Esophagus (tissue), 2 donors: ENCODE results near the gene HLA-DRB1. TPM values are rescaled to one million over a fixed set of nuclear protein-coding genes. Genes with fewer than 3 reads are reported as not detected.
"Not testable (repeated sequence)": the region's sequence is repeated elsewhere in the genome, so short reads cannot be mapped to it uniquely, and the experiment has no call there.

Experiments used
- H3K27ac ChIP-seq, 2 donors: one replicate each; pipeline ENCODE4 v1.5.1; 2013; ENCODE audit warnings: low read depth in 2 of 2, mild to moderate bottlenecking in 2 of 2, inconsistent platforms in 1 of 2, low read length in 1 of 2, moderate library complexity in 1 of 2
- H3K27me3 ChIP-seq, 2 donors: one replicate each; pipeline ENCODE4 v1.6.1; 2013; ENCODE audit warnings: low read length in 2 of 2, control low read depth in 1 of 2, mild to moderate bottlenecking in 1 of 2; ENCODE audit not compliant: insufficient read depth in 2 of 2, control insufficient read depth in 1 of 2
- H3K36me3 ChIP-seq, 2 donors: one replicate each; pipeline ENCODE4 v1.6.1; 2013; ENCODE audit warnings: low read length in 1 of 2; ENCODE audit not compliant: control insufficient read depth in 2 of 2, insufficient read depth in 2 of 2
- H3K4me1 ChIP-seq, 2 donors: one replicate each; pipeline ENCODE4 v1.6.1; 2013; ENCODE audit warnings: low read length in 1 of 2; ENCODE audit not compliant: control insufficient read depth in 2 of 2, insufficient read depth in 2 of 2
- H3K4me3 ChIP-seq, 2 donors: one replicate each; pipeline ENCODE4 v1.5.1; 2013; ENCODE audit warnings: low read length in 2 of 2, mild to moderate bottlenecking in 2 of 2, low read depth in 1 of 2, moderate library complexity in 1 of 2
- H3K9me3 ChIP-seq, 2 donors: one replicate each; pipeline ENCODE4 v1.6.1; 2013; ENCODE audit warnings: mild to moderate bottlenecking in 2 of 2, low read depth in 1 of 2, low read length in 1 of 2, moderate library complexity in 1 of 2; ENCODE audit not compliant: control insufficient read depth in 2 of 2, insufficient read depth in 1 of 2
- WGBS, 2 donors: extraction: QIAGEN DNeasy Blood & Tissue Kit; methylation state at CpG; one replicate each; pipeline ENCODE4 v1.1.7; 2013; 5-methylcytosine and 5-hydroxymethylcytosine counted together
- polyA plus RNA-seq, 2 donors: library from polyadenylated mRNA; stranded (reverse); fragments of 200-250 nt; gene quantifications; one replicate each; pipeline ENCODE4 v1.2.3, GENCODE V29; 2013
- donor health status: healthy with polysubstance abuse.
- donor health status: Bipolar disorder and iron deficiency.

Gene HLA-DRB1
- 10 to 100 TPM in 1 of 2 donors, 1 to 10 TPM in 1; 7.7 to 40.3 TPM for polyA plus RNA-seq

GRCh38 chr6:32589596-32590449, at the start of gene HLA-DRB1:
Gene HLA-DRB1, minus strand, starts transcription at chr6:32589848. Its CDS starts 106 bp downstream, at chr6:32589742.
- Histone ChIP-seq H3K36me3 (no peaks in the 10 kb centered on the region), H3K27me3 (no peaks in the 10 kb centered on the region), H3K4me3 (no peak within 1 kb of the TSS), H3K4me1 (no peaks in the 10 kb centered on the region), H3K9me3 (no peaks in the 10 kb centered on the region), H3K27ac (no peak within 1 kb of the TSS)
- WGBS, 2 donors = 18 to 31% methylated on average over 9 of the region's 9 CpGs

- Histone ChIP-seq H3K4me1 (no peaks in the 10 kb centered on the region), H3K9me3 (no peaks in the 10 kb centered on the region), H3K36me3 (no peaks in the 10 kb centered on the region), H3K4me3 (no peak overlapping the region), H3K27ac (no peak overlapping the region), H3K27me3 (peaks cover 0 to 2% of the 10 kb centered on the region in 2 donors)
- WGBS, 2 donors = 57 to 79% methylated on average over 9 of the region's 9 CpGs
These were observed 49.0 kb upstream of the HLA-DRB1 start for GRCh38 chr6:32638532-32639219.

- H3K27me3 ChIP-seq = peaks cover 0 to 2% of the 10 kb centered on the region in 2 donors
- no peaks in the 10 kb centered on the region for H3K4me1 ChIP-seq
- no peak overlapping the region for H3K27ac ChIP-seq
- H3K9me3 ChIP-seq = no peaks in the 10 kb centered on the region
- no peaks in the 10 kb centered on the region for H3K36me3 ChIP-seq
- H3K4me3 ChIP-seq = no peak overlapping the region
- WGBS, 2 donors = 77 to 79% methylated on average over 3 of the region's 3 CpGs
These were observed 48.2 kb upstream of the HLA-DRB1 start for GRCh38 chr6:32637883-32638282.

- 47 to 55% methylated on average over 7 of the region's 7 CpGs for WGBS, 2 donors
- Histone ChIP-seq H3K9me3 (no peaks in the 10 kb centered on the region), H3K27ac (no peak within 1 kb of the TSS), H3K4me3 (no peak within 1 kb of the TSS), H3K27me3 (peaks cover 0 to 2% of the 10 kb centered on the region in 2 donors), H3K36me3 (no peaks in the 10 kb centered on the region), H3K4me1 (no peaks in the 10 kb centered on the region)
These were observed 47.7 kb upstream of the HLA-DRB1 start, which contains the start of gene HLA-DQA1 for GRCh38 chr6:32637219-32637880. Gene HLA-DQA1, plus strand, starts transcription at chr6:32637406. Its CDS starts 53 bp downstream, at chr6:32637459.

GRCh38 chr6:32635526-32636123, 46.0 kb upstream of the HLA-DRB1 start:
- 19 to 36% methylated on average over 2 of the region's 2 CpGs for whole genome bisulfite sequencing, 2 donors

GRCh38 chr6:32629793-32630192, 40.1 kb upstream of the HLA-DRB1 start:
- H3K27me3 ChIP-seq, H3K36me3 ChIP-seq, H3K4me1 ChIP-seq, H3K27ac ChIP-seq, H3K9me3 ChIP-seq, H3K4me3 ChIP-seq: not testable (repeated sequence)
- WGBS, 2 donors = 66 to 93% methylated on average over 2 of the region's 13 CpGs

More at GRCh38 chr6:32635526-32636123, 46.0 kb upstream of the HLA-DRB1 start:
- Histone ChIP-seq H3K4me3 (no peak overlapping the region), H3K4me1 (no peaks in the 10 kb centered on the region), H3K27ac (no peak overlapping the region), H3K9me3 (no peaks in the 10 kb centered on the region), H3K36me3 (no peaks in the 10 kb centered on the region), H3K27me3 (peaks cover 0 to 2% of the 10 kb centered on the region in 2 donors)

GRCh38 chr6:32627831-32628230, 38.2 kb upstream of the HLA-DRB1 start:
- H3K27ac ChIP-seq = no peak overlapping the region
- no peaks in the 10 kb centered on the region for H3K27me3 ChIP-seq
- H3K9me3 ChIP-seq = no peaks in the 10 kb centered on the region
- WGBS, 2 donors = 26 to 30% methylated on average over 3 of the region's 3 CpGs
- no peaks in the 10 kb centered on the region for H3K36me3 ChIP-seq
- H3K4me1 ChIP-seq = no peaks in the 10 kb centered on the region
- no peak overlapping the region for H3K4me3 ChIP-seq

GRCh38 chr6:32627249-32627648, 37.6 kb upstream of the HLA-DRB1 start:
- H3K36me3 ChIP-seq = no peaks in the 10 kb centered on the region
- no peaks in the 10 kb centered on the region for H3K4me1 ChIP-seq
- no peaks in the 10 kb centered on the region for H3K27me3 ChIP-seq
- H3K9me3 ChIP-seq = no peaks in the 10 kb centered on the region
- no peak overlapping the region for H3K27ac ChIP-seq
- 0% methylated on average over 1 of the region's 3 CpGs for WGBS, 2 donors
- no peak overlapping the region for H3K4me3 ChIP-seq

GRCh38 chr6:32625137-32625536, 35.5 kb upstream of the HLA-DRB1 start:
- H3K27ac ChIP-seq = no peak overlapping the region
- H3K4me3 ChIP-seq = no peak overlapping the region
- no peaks in the 10 kb centered on the region for H3K27me3 ChIP-seq
- no peaks in the 10 kb centered on the region for H3K4me1 ChIP-seq
- H3K36me3 ChIP-seq = no peaks in the 10 kb centered on the region
- WGBS, 2 donors = 19 to 24% methylated on average over 5 of the region's 5 CpGs
- no peaks in the 10 kb centered on the region for H3K9me3 ChIP-seq
